Left ventricle myocardium inferior (tissue), 1 donor: ENCODE measurements around the gene CATSPER4. TPM values are rescaled to one million over a fixed set of nuclear protein-coding genes. Genes with fewer than 3 reads are reported as not detected.
A peak's percentile ranks its signal among the peaks of the same experiment; 100 is the strongest.

Experiments
- DNase-seq: peaks from one replicate; pipeline ENCODE4 v3.0.0-alpha.2; 2020
- H3K27ac ChIP-seq: fragments of 200-600 bp; replicated peaks from 2 replicates; pipeline ENCODE4 v1.8.0; 2021
- H3K27me3 ChIP-seq: fragments of 200-600 bp; 2 replicates; pipeline ENCODE4 v1.8.0; 2021; ENCODE audit warnings: low read depth
- H3K36me3 ChIP-seq: fragments of 200-600 bp; 2 replicates; pipeline ENCODE4 v1.8.0; 2021
- H3K4me1 ChIP-seq: fragments of 200-600 bp; 2 replicates; pipeline ENCODE4 v1.8.0; 2021
- H3K4me3 ChIP-seq: fragments of 200-600 bp; 2 replicates; pipeline ENCODE4 v1.8.0; 2021; ENCODE audit warnings: mild to moderate bottlenecking, moderate library complexity
- H3K9me3 ChIP-seq: fragments of 200-600 bp; replicated peaks from 2 replicates; pipeline ENCODE4 v1.8.0; 2021
- intact Hi-C: fragments of 100-400 bp; cut with micrococcal nuclease; formaldehyde crosslinking; loops from one replicate; pipeline ENCODE4 v1.11.0; 2022
- total RNA-seq: library from RNA; stranded (reverse); fragmentation: NEBNext Ultra II Directional; extraction: Animal tissue kit (Norgen Biotek cat#: 25700); gene quantifications from one replicate; pipeline ENCODE4 v1.2.1, GENCODE V29; 2021
- TF ChIP-seq, protein P1 (sequence below): fragments of 200-600 bp; IDR thresholded peaks from 2 replicates; pipeline ENCODE4 v1.8.0; 2021; ENCODE audit warnings: antibody characterized with exemption, mild to moderate bottlenecking, borderline replicate concordance
- donor health status: DM: no; HTN: yes; CAD: no; lungs with severe emphysema.

The CATSPER4 gene
- total RNA-seq, 1 donor from 2014 or later: not detected

DNA sequence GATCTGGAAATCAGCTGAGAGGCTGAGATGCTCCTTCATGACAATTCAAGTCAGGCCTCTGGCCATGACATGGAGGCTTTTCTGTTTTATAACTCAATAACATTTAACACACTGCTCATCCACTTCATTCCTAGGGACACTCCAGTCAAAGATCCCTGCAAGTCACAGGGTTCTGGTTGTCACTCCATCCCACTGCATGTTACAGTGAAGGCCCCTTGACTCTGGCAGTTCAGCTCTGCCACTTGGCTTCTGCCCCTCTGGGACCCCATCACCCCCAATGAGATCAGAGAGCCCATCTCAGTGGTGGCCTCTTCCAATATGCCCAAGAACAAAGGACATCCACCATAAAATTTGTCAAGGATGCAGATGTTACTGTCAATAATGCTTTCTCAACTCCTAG, 41.5 kb upstream of the CATSPER4 start:
- DNase-seq: no peak
- H3K4me3 ChIP-seq: no peak overlapping the region
- no peak overlapping the region for H3K27ac ChIP-seq
- intact Hi-C loops: no loop called here
- H3K9me3 ChIP-seq: no peaks in the 10 kb centered on the region
- H3K36me3 ChIP-seq: no peaks in the 10 kb centered on the region
- H3K4me1 ChIP-seq: peaks cover 11% of the 10 kb centered on the region
- H3K27me3 ChIP-seq: no peaks in the 10 kb centered on the region
- TF ChIP-seq, protein P1, sequence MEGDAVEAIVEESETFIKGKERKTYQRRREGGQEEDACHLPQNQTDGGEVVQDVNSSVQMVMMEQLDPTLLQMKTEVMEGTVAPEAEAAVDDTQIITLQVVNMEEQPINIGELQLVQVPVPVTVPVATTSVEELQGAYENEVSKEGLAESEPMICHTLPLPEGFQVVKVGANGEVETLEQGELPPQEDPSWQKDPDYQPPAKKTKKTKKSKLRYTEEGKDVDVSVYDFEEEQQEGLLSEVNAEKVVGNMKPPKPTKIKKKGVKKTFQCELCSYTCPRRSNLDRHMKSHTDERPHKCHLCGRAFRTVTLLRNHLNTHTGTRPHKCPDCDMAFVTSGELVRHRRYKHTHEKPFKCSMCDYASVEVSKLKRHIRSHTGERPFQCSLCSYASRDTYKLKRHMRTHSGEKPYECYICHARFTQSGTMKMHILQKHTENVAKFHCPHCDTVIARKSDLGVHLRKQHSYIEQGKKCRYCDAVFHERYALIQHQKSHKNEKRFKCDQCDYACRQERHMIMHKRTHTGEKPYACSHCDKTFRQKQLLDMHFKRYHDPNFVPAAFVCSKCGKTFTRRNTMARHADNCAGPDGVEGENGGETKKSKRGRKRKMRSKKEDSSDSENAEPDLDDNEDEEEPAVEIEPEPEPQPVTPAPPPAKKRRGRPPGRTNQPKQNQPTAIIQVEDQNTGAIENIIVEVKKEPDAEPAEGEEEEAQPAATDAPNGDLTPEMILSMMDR: no peak

DNA sequence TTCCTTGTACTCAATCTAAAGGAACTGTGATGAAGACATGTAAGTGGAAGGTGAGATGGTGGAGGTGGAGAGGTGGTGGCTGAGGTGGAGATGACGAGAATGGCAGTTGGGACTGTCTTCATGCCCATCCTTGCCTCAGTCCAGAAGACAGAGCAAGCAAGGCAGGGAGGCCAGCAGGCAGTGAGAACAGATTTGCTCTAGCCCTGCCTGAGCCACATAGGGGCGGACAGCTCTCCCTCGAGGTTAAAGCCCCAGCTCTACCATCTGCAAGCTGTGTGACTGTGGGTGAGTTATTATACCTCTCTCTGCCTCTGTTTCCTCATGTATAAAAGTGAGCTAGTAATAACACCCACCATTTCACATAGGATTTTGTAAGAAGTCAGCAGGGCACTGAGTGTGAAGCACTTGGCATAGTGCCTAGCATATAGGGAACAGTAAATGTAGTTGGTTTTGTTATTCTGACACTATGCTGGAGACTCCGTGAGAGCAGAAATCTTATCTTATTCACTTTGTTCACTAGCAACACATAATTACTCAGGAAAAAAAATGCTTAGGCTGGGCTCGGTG, 36.4 kb upstream of the CATSPER4 start:
- intact Hi-C loops: no loop called here
- Histone ChIP-seq H3K27me3 (peaks cover 3% of the 10 kb centered on the region), H3K4me3 (no peak overlapping the region), H3K9me3 (no peaks in the 10 kb centered on the region), H3K36me3 (no peaks in the 10 kb centered on the region), H3K4me1 (peaks cover 52% of the 10 kb centered on the region), H3K27ac (peak overlapping the region; percentile 98)
- DNase-seq: no peak
- TF ChIP-seq, protein P1: no peak

DNA sequence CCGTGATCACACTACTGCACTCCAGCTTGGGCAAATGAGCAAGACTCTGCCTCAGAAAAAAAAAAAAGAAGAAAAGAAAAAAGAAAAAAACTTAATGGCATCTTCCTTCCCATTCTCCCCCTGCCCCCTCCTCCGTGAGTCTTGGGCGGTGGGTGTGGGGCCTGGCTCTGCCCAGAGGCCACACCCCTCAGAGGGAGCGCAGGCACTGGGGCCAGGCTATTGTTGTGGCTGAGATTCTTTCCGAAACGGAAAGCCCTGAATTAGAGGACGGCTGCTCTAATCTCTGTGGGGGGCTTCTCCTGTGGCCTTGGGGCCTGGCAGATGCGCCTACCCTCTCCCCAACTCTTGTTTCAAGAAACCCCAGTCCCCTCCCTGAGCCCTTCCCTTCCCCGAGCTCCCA, 35.7 kb upstream of the CATSPER4 start:
- TF ChIP-seq, protein P1: no peak
- Histone ChIP-seq H3K4me3 (peak overlapping the region; percentile 65), H3K9me3 (no peaks in the 10 kb centered on the region), H3K27ac (peak overlapping the region; percentile 98), H3K36me3 (no peaks in the 10 kb centered on the region), H3K27me3 (peaks cover 3% of the 10 kb centered on the region), H3K4me1 (peaks cover 59% of the 10 kb centered on the region)
- DNase-seq: no peak
- intact Hi-C loops: no loop called here

DNA sequence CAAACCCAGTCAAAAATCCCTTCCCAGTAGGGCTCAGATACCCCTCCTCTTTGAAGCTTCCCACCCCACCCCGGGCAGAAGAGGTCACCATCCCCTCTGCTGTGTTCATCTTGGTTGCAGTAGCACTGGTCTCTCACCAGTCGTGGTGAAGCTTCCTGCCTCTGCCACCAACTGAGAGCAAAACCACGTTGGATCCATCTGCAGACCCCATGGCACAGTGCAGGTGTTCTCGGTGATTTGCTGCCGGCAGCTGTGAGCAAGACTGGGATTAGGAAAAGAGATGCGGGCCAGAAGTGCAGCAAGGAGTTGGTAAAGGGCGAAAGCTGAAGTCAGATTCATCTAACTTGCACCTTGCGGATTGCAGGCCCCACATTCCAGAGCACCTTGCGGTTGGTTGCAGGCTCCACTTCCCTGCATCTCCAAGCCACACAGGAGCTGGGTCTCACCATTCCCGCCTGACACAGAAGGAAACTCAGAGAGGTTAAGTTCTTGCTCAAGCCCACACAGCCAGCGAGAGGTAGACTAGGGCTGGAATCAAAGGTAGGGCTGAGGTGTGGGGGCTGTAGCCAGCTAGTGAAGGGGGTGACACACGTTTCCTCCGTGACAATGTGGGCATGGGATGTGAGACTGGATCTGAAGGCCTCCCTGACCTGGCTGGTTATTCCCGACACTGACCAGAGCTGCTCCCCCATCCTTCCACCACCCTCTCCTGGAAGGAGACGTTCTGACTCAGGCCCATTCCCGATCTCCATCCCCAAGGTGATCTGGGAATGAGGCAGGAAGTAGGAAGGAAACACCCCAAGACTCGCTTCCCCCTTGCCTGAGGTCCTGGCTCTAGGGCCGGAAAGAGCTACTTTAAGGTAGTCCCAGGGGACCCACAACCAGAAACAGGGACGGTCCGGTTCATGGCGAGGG, 34.8 kb upstream of the CATSPER4 start:
- Histone ChIP-seq H3K27me3 (peaks cover 3% of the 10 kb centered on the region), H3K36me3 (no peaks in the 10 kb centered on the region), H3K4me3 (peak overlapping the region; percentile 65), H3K27ac (peak overlapping the region; percentile 98), H3K9me3 (no peaks in the 10 kb centered on the region), H3K4me1 (peaks cover 68% of the 10 kb centered on the region)
- no peak for DNase-seq
- intact Hi-C loops: no loop called here
- TF ChIP-seq, protein P1: no peak

DNA sequence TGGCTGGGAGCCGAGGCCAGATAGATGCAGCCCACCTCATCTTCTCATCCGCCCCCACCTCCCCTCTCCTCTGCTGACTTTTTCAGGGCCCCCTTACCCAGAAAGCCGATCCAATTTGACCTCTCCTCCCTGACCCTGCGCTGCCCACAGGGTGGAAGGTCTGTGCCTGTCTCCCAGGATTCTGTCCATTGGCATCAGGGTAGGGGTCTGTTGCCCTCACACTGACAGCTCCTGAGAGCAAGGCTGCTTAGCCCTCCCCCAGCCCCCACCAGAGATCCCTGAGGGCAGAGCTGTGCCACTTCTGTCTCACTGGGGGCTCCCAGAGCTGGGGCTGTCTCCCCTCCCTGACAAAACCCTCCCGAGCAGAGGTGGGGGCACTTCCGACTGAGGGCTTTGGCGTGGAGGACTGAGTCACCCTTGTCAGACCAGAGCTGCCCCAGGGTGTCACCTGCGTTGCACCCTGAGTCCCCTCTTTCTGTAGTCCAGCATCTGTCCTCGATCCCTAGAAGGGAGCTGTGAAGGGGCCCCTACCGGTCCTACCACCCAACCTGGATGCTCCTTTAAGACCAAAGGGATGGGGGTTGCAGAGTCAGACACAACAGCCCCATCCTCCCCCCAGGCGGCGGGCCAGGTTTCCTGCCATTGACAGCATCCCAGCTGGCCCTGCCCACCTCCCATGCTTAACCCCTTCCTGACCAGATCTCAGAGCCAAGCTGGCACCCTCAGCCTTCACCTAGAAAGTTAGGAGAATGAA, 33.9 kb upstream of the CATSPER4 start:
- H3K27ac ChIP-seq: peak overlapping the region; percentile 98
- H3K36me3 ChIP-seq: no peaks in the 10 kb centered on the region
- peaks cover 77% of the 10 kb centered on the region for H3K4me1 ChIP-seq
- H3K4me3 ChIP-seq: peak overlapping the region; percentile 65
- intact Hi-C loops: no loop called here
- peaks cover 3% of the 10 kb centered on the region for H3K27me3 ChIP-seq
- TF ChIP-seq, protein P1: no peak
- H3K9me3 ChIP-seq: no peaks in the 10 kb centered on the region
- DNase-seq: peak; percentile 76
